Osteoblast (primary cell): ENCODE data around the gene KBTBD4. TPM values are rescaled to one million over a fixed set of nuclear protein-coding genes. Genes with fewer than 3 reads are reported as not detected.
"Not testable (repeated sequence)": the region's sequence is repeated elsewhere in the genome, so short reads cannot be mapped to it uniquely, and the experiment has no call there.

ENCODE experiments used
- DNase-seq: peaks from one replicate; pipeline ENCODE4 v3.0.0; 2011; ENCODE audit warnings: low spot score, mixed read lengths; ENCODE audit not compliant: insufficient read length; ENCODE audit errors: missing footprints
- H2AFZ ChIP-seq: 2 replicates; pipeline ENCODE4 v1.6.0; 2011; ENCODE audit warnings: mild to moderate bottlenecking, low read length
- H3K27ac ChIP-seq: 2 replicates; pipeline ENCODE4 v1.5.1; 2011; ENCODE audit warnings: mild to moderate bottlenecking, low read depth, low read length, moderate library complexity
- H3K27me3 ChIP-seq: 2 replicates; pipeline ENCODE4 v1.6.0; 2012; ENCODE audit warnings: mild to moderate bottlenecking, control low read depth, inconsistent platforms, low read length, moderate library complexity; ENCODE audit not compliant: insufficient read depth
- H3K36me3 ChIP-seq: 2 replicates; pipeline ENCODE4 v1.5.1; 2011; ENCODE audit warnings: mild to moderate bottlenecking, low read length, control low read depth, moderate library complexity; ENCODE audit not compliant: insufficient read depth
- H3K4me1 ChIP-seq: 2 replicates; pipeline ENCODE4 v1.5.1; 2011; ENCODE audit warnings: mild to moderate bottlenecking, low read length, control low read depth, moderate library complexity; ENCODE audit not compliant: insufficient read depth
- H3K4me2 ChIP-seq: 2 replicates; pipeline ENCODE4 v1.6.0; 2011; ENCODE audit warnings: mild to moderate bottlenecking, low read length; ENCODE audit not compliant: insufficient read depth
- H3K4me3 ChIP-seq: fragments of 200-600 bp; sonication (generic); 3 replicates; pipeline ENCODE4 v1.5.1; 2012; ENCODE audit warnings: mild to moderate bottlenecking, low read length, inconsistent platforms; ENCODE audit not compliant: insufficient read depth
- H3K79me2 ChIP-seq: 2 replicates; pipeline ENCODE4 v1.6.0; 2012; ENCODE audit warnings: mild to moderate bottlenecking, low read length, control low read depth, inconsistent platforms; ENCODE audit not compliant: insufficient read depth
- H3K9me3 ChIP-seq: 2 replicates; pipeline ENCODE4 v1.5.1; 2011; ENCODE audit warnings: low read depth, low read length, control low read depth
- H4K20me1 ChIP-seq: 2 replicates; pipeline ENCODE4 v1.6.0; 2012; ENCODE audit warnings: mild to moderate bottlenecking, low read length, control low read depth; ENCODE audit not compliant: insufficient read depth
- total RNA-seq: library from RNA; depleted of rRNA; stranded (reverse); fragments of >200 nt; gene quantifications from 2 replicates; pipeline ENCODE4 v1.2.3, GENCODE V29; 2012
- TF ChIP-seq, protein P1 (sequence below): IDR thresholded peaks from 2 replicates; pipeline ENCODE4 v1.5.1; 2011; ENCODE audit warnings: mild to moderate bottlenecking, low read depth, low read length, moderate library complexity; ENCODE audit errors: extremely low read depth

Gene KBTBD4
- total RNA-seq, 1 donor, result 26.8 TPM

DNA sequence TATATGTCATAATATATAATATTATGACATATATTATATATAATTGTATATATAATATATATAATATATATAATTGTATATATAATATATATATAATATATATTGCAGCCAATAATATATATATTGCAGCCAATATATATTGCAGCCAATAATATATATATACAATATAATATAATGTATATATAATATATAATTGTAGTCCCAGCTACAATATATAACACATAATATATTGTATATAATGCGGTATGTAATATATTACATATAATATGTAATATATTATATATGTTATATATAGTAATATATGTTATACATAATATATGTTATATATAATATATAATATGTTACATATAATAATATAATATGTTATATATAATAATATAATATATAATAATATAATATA lies 20.1 kb downstream of the KBTBD4 start:
- Histone ChIP-seq H3K36me3 (no peaks in the 10 kb centered on the region), H2AFZ (no peak overlapping the region), H3K4me3 (no peak overlapping the region), H3K4me1 (peaks cover 4% of the 10 kb centered on the region), H3K27ac (no peak overlapping the region), H3K4me2 (no peak overlapping the region), H4K20me1 (no peaks in the 10 kb centered on the region), H3K79me2 (no peaks in the 10 kb centered on the region), H3K9me3 (no peaks in the 10 kb centered on the region), H3K27me3 (no peaks in the 10 kb centered on the region)
- TF ChIP-seq, protein P1, sequence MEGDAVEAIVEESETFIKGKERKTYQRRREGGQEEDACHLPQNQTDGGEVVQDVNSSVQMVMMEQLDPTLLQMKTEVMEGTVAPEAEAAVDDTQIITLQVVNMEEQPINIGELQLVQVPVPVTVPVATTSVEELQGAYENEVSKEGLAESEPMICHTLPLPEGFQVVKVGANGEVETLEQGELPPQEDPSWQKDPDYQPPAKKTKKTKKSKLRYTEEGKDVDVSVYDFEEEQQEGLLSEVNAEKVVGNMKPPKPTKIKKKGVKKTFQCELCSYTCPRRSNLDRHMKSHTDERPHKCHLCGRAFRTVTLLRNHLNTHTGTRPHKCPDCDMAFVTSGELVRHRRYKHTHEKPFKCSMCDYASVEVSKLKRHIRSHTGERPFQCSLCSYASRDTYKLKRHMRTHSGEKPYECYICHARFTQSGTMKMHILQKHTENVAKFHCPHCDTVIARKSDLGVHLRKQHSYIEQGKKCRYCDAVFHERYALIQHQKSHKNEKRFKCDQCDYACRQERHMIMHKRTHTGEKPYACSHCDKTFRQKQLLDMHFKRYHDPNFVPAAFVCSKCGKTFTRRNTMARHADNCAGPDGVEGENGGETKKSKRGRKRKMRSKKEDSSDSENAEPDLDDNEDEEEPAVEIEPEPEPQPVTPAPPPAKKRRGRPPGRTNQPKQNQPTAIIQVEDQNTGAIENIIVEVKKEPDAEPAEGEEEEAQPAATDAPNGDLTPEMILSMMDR, result no peak
- DNase-seq, result no peak

DNA sequence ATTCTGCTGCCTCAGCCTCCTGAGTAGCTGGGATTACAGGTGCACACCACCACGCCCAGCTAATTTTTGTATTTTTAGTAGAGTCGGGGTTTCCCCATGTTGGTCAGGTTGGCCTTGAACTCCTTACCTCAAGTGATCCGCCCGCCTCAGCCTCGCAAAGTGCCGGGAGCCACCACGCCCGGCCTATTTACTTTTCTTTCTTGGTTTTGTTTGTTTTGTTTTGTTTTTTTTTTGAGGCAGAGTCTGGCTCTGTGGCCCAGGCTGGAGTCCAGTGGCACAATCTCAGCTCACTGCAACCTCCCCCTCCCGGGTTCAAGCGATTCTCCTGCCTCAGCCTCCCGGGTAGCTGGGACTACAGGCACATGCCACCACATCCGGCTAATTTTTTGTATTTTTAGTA lies 21.8 kb downstream of the KBTBD4 start:
- H3K27me3 ChIP-seq, H3K4me1 ChIP-seq, H3K4me2 ChIP-seq, H4K20me1 ChIP-seq, H3K79me2 ChIP-seq, H3K36me3 ChIP-seq, H3K27ac ChIP-seq, H3K9me3 ChIP-seq, DNase-seq, H3K4me3 ChIP-seq, H2AFZ ChIP-seq: not testable (repeated sequence)

DNA sequence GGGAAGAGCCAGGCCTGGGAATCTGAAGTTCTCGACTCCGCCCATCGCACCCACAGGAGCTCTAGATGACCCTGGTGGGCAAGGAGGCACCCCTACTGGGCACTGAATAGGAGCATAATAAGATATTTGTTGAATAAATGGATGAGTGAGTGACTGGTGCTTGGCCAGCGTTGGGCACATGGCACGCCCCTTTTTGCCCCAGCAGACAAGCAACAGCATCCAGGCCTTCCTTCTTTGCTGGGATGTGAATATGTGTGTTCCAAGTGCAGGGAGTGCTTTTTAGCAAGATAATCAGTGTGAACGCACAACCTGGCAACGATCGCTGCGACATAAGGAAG lies 25.4 kb downstream of the KBTBD4 start:
- Histone ChIP-seq H3K79me2 (peaks cover 46% of the 10 kb centered on the region), H3K4me2 (peak overlapping the region; percentile 90), H3K9me3 (no peaks in the 10 kb centered on the region), H3K4me1 (peaks cover 11% of the 10 kb centered on the region), H4K20me1 (peaks cover 25% of the 10 kb centered on the region), H3K27me3 (no peaks in the 10 kb centered on the region), H3K4me3 (peak overlapping the region; percentile 97), H2AFZ (peak overlapping the region; percentile 98), H3K27ac (peak overlapping the region; percentile 47), H3K36me3 (peaks cover 3% of the 10 kb centered on the region)
- TF ChIP-seq, protein P1, result no peak
- DNase-seq, result peak; percentile 91

DNA sequence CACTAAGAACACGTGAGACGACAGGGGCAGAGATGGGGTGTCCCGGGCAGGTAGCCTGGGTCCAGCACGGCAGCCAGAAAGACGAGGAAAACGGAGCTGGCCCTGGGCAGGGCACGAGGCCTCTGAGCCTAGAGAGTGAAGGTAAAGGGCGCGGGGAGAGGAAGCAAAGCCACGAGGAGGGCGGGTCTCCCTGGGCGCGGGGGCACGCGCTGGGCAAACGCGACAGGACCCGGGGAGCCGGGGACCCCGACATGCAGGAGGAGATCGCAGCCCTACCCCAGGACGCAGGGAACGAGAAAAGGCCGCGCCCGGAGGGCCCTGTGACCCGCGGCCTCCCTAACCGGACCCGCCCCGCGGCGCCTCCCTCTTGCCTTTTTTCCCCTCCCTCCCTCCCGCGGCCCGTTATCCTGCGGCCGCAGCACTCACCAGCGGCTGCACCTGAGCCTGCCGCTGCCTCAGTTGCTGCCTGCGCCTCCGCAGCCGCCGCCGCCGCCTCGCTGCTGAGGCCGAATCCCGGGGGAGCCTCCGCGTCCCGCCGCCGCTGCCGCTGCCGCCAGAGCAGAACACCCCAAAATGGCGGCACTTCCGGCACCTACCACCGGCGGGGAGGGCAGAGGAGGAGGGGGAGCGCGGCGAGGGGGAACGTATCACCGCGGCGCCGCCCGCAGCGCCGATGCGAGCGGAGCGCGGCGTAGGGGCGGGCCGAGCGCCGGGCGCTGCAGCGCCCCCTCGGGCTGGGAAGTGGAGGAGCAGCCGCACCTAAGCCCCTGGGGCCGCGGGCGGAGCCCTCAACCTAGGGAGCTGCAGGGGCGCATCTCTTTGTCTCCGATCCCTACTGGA lies 26.0 kb downstream of the KBTBD4 start, which contains the start of gene CELF1:
Gene CELF1 (minus strand): TSS at position 567 of the 840 bp plus-strand sequence. CDS start 53,609 bp downstream, outside the sequence.
- H3K27me3 ChIP-seq, result no peaks in the 10 kb centered on the region
- H3K27ac ChIP-seq, result peak within 1 kb of the TSS; percentile 88
- H3K36me3 ChIP-seq, result peaks cover 3% of the 10 kb centered on the region
- H3K4me3 ChIP-seq, result peak within 1 kb of the TSS; percentile 97
- H2AFZ ChIP-seq, result peak within 1 kb of the TSS; percentile 98
- TF ChIP-seq, protein P1, result peak; percentile 72
- H3K4me2 ChIP-seq, result peak within 1 kb of the TSS; percentile 90
- peaks cover 52% of the 10 kb centered on the region for H3K79me2 ChIP-seq
- peak; percentile 97 for DNase-seq
- peaks cover 15% of the 10 kb centered on the region for H3K4me1 ChIP-seq
- peaks cover 29% of the 10 kb centered on the region for H4K20me1 ChIP-seq
- no peaks in the 10 kb centered on the region for H3K9me3 ChIP-seq
